Vagina (tissue), 2 donors: Measurements from ENCODE around the gene DGKH. TPM values are rescaled to one million over a fixed set of nuclear protein-coding genes. Genes with fewer than 3 reads are reported as not detected.

ENCODE experiments used
- DNase-seq, 2 donors: peaks; one replicate each; pipeline ENCODE4 v3.0.0-alpha.2; 2017; ENCODE audit errors: extremely low spot score in 2 of 2
- H3K27ac ChIP-seq: fragments of 200-600 bp; sonication (generic); one replicate; pipeline ENCODE4 v1.5.1; 2019
- H3K27me3 ChIP-seq: fragments of 200-600 bp; sonication (generic); one replicate; pipeline ENCODE4 v1.5.1; 2019
- H3K36me3 ChIP-seq, 2 donors: fragments of 200-600 bp; sonication (generic); one replicate each; pipeline ENCODE4 v1.5.1; 2017 to 2019
- H3K4me1 ChIP-seq: fragments of 200-600 bp; sonication (generic); one replicate; pipeline ENCODE4 v1.5.1; 2019
- H3K4me3 ChIP-seq, 2 donors: fragments of 200-600 bp; sonication (generic); 1 replicate in 1 of 2; 2 replicates in 1 of 2; pipeline ENCODE4 v1.5.1; 2016 to 2019
- H3K9me3 ChIP-seq: fragments of 200-600 bp; sonication (generic); one replicate; pipeline ENCODE4 v1.5.1; 2019
- CTCF ChIP-seq, 3 experiments: fragments of 450-650 bp in 2 of 3; fragments of 200-600 bp in 1 of 3; sonication (generic) in 1 of 3; IDR thresholded peaks; one replicate each; pipeline ENCODE4 v1.5.1; 2017 to 2019; ENCODE audit warnings: antibody characterized with exemption in 3 of 3, mild to moderate bottlenecking in 2 of 3, moderate library complexity in 2 of 3
- POLR2A ChIP-seq, 2 donors: fragments of 450-650 bp; IDR thresholded peaks; one replicate each; pipeline ENCODE4 v1.6.1; 2017; ENCODE audit warnings: antibody characterized with exemption in 2 of 2, mild to moderate bottlenecking in 2 of 2, moderate library complexity in 2 of 2
- POLR2AphosphoS5 ChIP-seq, 2 donors: sonication (generic); formaldehyde crosslinking; IDR thresholded peaks; one replicate each; pipeline ENCODE4 v1.9.0; 2017; ENCODE audit warnings: antibody characterized with exemption in 2 of 2, mild to moderate bottlenecking in 2 of 2, low read depth in 1 of 2; ENCODE audit not compliant: insufficient read depth in 1 of 2
- intact Hi-C: fragments of 100-400 bp; cut with DNase I; formaldehyde crosslinking; loops from one replicate; pipeline ENCODE4 v1.15.1; 2023
- total RNA-seq: library from RNA; depleted of rRNA; stranded (reverse); fragments of >200 nt; gene quantifications from one replicate; pipeline ENCODE4 v1.2.3, GENCODE V29; 2016

DGKH gene
- total RNA-seq, 1 donor from 2014 or later: 29.7 TPM

DNA sequence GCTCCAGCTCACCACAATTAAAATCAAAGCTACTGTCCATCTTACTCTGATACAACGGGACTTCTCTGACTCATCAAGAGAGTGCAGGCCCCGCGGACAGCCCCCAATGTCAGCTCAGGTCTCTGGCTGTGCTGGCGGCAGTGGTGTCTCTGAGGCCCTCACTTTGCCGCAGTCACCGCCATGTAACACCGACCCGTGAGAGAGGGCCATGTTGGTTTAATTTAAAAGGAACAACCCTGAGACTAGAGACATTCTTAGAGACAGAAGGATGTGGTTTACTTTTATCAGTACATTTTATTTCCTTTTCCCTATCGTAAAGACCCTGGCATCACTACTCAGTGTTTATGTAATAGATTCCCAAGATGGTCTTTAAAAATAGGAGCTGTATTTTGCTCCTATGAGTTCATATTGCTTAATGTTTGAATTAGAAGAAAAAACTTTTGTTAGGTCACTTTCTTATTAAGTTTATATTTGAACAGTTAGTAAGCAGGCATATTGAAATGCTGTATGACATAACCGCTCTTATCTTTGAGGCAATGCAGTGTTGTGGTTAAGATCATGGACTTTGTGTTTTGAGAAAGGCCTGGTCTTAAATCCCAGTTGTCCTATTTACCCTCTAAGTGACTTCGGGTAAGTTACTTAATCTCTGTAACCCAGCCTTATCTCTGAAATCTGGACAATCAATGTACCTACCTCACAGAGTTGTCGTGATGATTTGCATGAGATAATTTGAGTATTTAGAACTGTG lies 23.4 kb downstream of the DGKH start:
- Histone ChIP-seq H3K27me3 (no peaks in the 10 kb centered on the region), H3K4me3 (no peak overlapping the region), H3K4me1 (no peaks in the 10 kb centered on the region), H3K27ac (no peak overlapping the region), H3K36me3 (no peaks in the 10 kb centered on the region), H3K9me3 (no peaks in the 10 kb centered on the region)
- intact Hi-C loops: no loop called here
- no peak for DNase-seq
- TF ChIP-seq CTCF (IDR thresholded peaks at IDR 0.05): no peak
- TF ChIP-seq POLR2AphosphoS5 (IDR thresholded peaks at IDR 0.05; ENCODE audit: insufficient read depth in 1 of 2, low read depth in 1 of 2): no peak
- no peak for TF ChIP-seq POLR2A (IDR thresholded peaks at IDR 0.05)

DNA sequence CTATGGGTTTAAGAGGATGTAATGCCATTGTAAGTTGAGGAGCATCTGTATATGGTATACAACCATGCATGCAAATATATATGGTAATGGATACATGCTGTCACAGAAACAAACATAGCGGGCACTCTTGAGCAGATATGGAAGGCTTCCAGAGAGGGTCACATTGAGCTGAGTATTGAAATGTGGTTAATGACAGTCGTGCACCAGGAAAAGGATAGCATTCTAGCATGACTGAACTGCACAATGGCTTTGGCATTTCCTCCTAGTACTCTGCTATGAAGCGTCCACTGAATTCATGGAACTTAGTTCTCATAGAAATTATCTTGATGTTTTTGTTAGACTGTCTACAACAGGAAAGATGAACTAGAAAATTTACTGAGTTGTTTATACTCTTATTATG lies 25.2 kb downstream of the DGKH start:
- no peak for TF ChIP-seq POLR2AphosphoS5 (IDR thresholded peaks at IDR 0.05; ENCODE audit: insufficient read depth in 1 of 2, low read depth in 1 of 2)

DNA sequence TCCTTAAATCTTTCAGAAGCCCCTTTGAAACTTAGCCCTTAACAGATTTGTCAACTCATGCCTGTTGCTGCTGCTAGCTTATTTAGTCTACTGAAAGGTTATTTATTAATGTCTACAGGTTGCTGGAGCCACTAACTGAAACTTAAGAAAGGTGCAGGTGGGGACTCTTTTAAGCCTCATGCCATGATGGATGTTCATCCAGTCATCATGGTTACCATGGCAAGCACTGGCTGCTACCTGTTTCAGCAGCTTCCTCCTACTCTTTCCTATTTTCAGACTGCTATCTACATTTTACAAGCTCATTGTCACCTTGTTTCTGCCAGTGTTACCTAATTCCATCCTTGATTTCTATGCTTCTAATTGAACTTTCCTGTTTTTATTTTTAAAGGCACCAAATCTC lies 27.1 kb downstream of the DGKH start:
- TF ChIP-seq CTCF (IDR thresholded peaks at IDR 0.05) (no peak), POLR2A (IDR thresholded peaks at IDR 0.05) (no peak), POLR2AphosphoS5 (IDR thresholded peaks at IDR 0.05; ENCODE audit: insufficient read depth in 1 of 2, low read depth in 1 of 2) (no peak)
- no peak overlapping the region for H3K4me3 ChIP-seq
- H3K27me3 ChIP-seq: no peaks in the 10 kb centered on the region
- intact Hi-C loops: no loop called here
- no peak overlapping the region for H3K27ac ChIP-seq
- no peaks in the 10 kb centered on the region for H3K9me3 ChIP-seq
- no peak for DNase-seq
- no peaks in the 10 kb centered on the region for H3K36me3 ChIP-seq
- H3K4me1 ChIP-seq: no peaks in the 10 kb centered on the region

More for the DNA sequence above, 25.2 kb downstream of the DGKH start:
- intact Hi-C loops: no loop called here
- H3K9me3 ChIP-seq: no peaks in the 10 kb centered on the region
- H3K4me3 ChIP-seq: no peak overlapping the region
- H3K36me3 ChIP-seq: no peaks in the 10 kb centered on the region
- no peaks in the 10 kb centered on the region for H3K4me1 ChIP-seq
- DNase-seq: no peak
- H3K27ac ChIP-seq: no peak overlapping the region
- no peaks in the 10 kb centered on the region for H3K27me3 ChIP-seq

GRCh38 chr13:42076309-42076713 lies 27.9 kb downstream of the DGKH start:
- no peaks in the 10 kb centered on the region for H3K36me3 ChIP-seq
- H3K27me3 ChIP-seq: no peaks in the 10 kb centered on the region
- intact Hi-C loops: no loop called here
- TF ChIP-seq POLR2AphosphoS5 (IDR thresholded peaks at IDR 0.05; ENCODE audit: insufficient read depth in 1 of 2, low read depth in 1 of 2) (no peak), CTCF (IDR thresholded peaks at IDR 0.05) (no peak), POLR2A (IDR thresholded peaks at IDR 0.05) (no peak)
- no peak for DNase-seq
- no peak overlapping the region for H3K27ac ChIP-seq
- no peaks in the 10 kb centered on the region for H3K9me3 ChIP-seq
- no peak overlapping the region for H3K4me3 ChIP-seq
- no peaks in the 10 kb centered on the region for H3K4me1 ChIP-seq

GRCh38 chr13:42078128-42078808 lies 29.8 kb downstream of the DGKH start:
- TF ChIP-seq POLR2A (IDR thresholded peaks at IDR 0.05): no peak
- TF ChIP-seq POLR2AphosphoS5 (IDR thresholded peaks at IDR 0.05; ENCODE audit: insufficient read depth in 1 of 2, low read depth in 1 of 2): no peak
- TF ChIP-seq CTCF (IDR thresholded peaks at IDR 0.05): no peak
- no peaks in the 10 kb centered on the region for H3K36me3 ChIP-seq
- H3K27me3 ChIP-seq: no peaks in the 10 kb centered on the region
- H3K4me3 ChIP-seq: no peak overlapping the region
- H3K9me3 ChIP-seq: no peaks in the 10 kb centered on the region
- DNase-seq: no peak
- intact Hi-C loops: no loop called here
- no peak overlapping the region for H3K27ac ChIP-seq
- H3K4me1 ChIP-seq: no peaks in the 10 kb centered on the region
